CD14-positive monocyte (primary cell): ENCODE measurements around the gene SET. TPM values are rescaled to one million over a fixed set of nuclear protein-coding genes. Genes with fewer than 3 reads are reported as not detected.

Source experiments
- DNase-seq, 3 donors: peaks; one replicate each; pipeline ENCODE4 v3.0.0-alpha.2; 2011 to 2022
- H2AFZ ChIP-seq: 2 replicates; pipeline ENCODE4 v1.6.0; 2012; ENCODE audit warnings: mild to moderate bottlenecking, low read depth, low read length, inconsistent platforms; ENCODE audit not compliant: insufficient read depth, poor library complexity, severe bottlenecking
- H3K27ac ChIP-seq, 2 donors: 1 replicate in 1 of 2; 2 replicates in 1 of 2; pipeline ENCODE4 v1.5.1; 2012 to 2013; ENCODE audit warnings: low read length in 2 of 2, control low read depth in 1 of 2, inconsistent platforms in 1 of 2, low read depth in 1 of 2, mild to moderate bottlenecking in 1 of 2
- H3K27me3 ChIP-seq, 2 donors: one replicate each; pipeline versions ENCODE4 v1.6.0 to v1.6.1; 2011 to 2013; ENCODE audit warnings: low read length in 2 of 2; ENCODE audit not compliant: control insufficient read depth in 2 of 2, insufficient read depth in 2 of 2
- H3K36me3 ChIP-seq, 2 donors: replicated peaks in 1 of 2; 1 replicate in 1 of 2; 2 replicates in 1 of 2; pipeline versions ENCODE4 v1.5.1 to v1.6.1; 2012 to 2013; ENCODE audit warnings: low read length in 2 of 2, control low read depth in 1 of 2, inconsistent platforms in 1 of 2, mild to moderate bottlenecking in 1 of 2; ENCODE audit not compliant: insufficient read depth in 2 of 2, control insufficient read depth in 1 of 2
- H3K4me1 ChIP-seq, 2 donors: 1 replicate in 1 of 2; 2 replicates in 1 of 2; pipeline versions ENCODE4 v1.5.1 to v1.6.1; 2012 to 2013; ENCODE audit warnings: low read length in 2 of 2, control low read depth in 1 of 2, inconsistent platforms in 1 of 2, mild to moderate bottlenecking in 1 of 2, moderate library complexity in 1 of 2; ENCODE audit not compliant: insufficient read depth in 2 of 2, control insufficient read depth in 1 of 2
- H3K4me2 ChIP-seq: replicated peaks from 2 replicates; pipeline ENCODE3; 2012; ENCODE audit warnings: low read length, moderate library complexity, mild to moderate bottlenecking; ENCODE audit not compliant: poor library complexity, severe bottlenecking; ENCODE audit errors: extremely low read depth
- H3K4me3 ChIP-seq, 3 experiments: fragments of 200-600 bp in 1 of 3; sonication (generic) in 1 of 3; replicated peaks in 1 of 3; 1 replicate in 2 of 3; 2 replicates in 1 of 3; pipeline ENCODE4 v1.5.1; 2011 to 2013; ENCODE audit warnings: low read length in 3 of 3, mild to moderate bottlenecking in 3 of 3, control low read depth in 2 of 3, low read depth in 2 of 3, inconsistent platforms in 1 of 3, moderate library complexity in 1 of 3
- H3K79me2 ChIP-seq: 2 replicates; pipeline ENCODE4 v1.6.0; 2012; ENCODE audit warnings: mild to moderate bottlenecking, control low read depth, inconsistent platforms, low read length, moderate library complexity; ENCODE audit not compliant: insufficient read depth
- H3K9ac ChIP-seq: 2 replicates; pipeline ENCODE4 v1.6.0; 2017; ENCODE audit warnings: low read length, mild to moderate bottlenecking; ENCODE audit not compliant: insufficient read depth, poor library complexity, severe bottlenecking
- H3K9me3 ChIP-seq, 2 donors: replicated peaks in 1 of 2; 1 replicate in 1 of 2; 2 replicates in 1 of 2; pipeline versions ENCODE4 v1.5.1 to v1.6.1; 2012 to 2013; ENCODE audit warnings: low read length in 2 of 2, control low read depth in 1 of 2; ENCODE audit not compliant: control insufficient read depth in 1 of 2, insufficient read depth in 1 of 2
- H4K20me1 ChIP-seq: 2 replicates; pipeline ENCODE4 v1.6.0; 2012; ENCODE audit warnings: mild to moderate bottlenecking, low read length, control low read depth, moderate library complexity; ENCODE audit not compliant: insufficient read depth
- H3K27ac Mint-ChIP-seq, 7 donors: one replicate each; pipeline ENCODE4 v1.8.0; 2020; ENCODE audit warnings: mild to moderate bottlenecking in 7 of 7, mixed read lengths in 7 of 7, moderate library complexity in 6 of 7, inconsistent platforms in 2 of 7
- H3K27me3 Mint-ChIP-seq, 3 donors: one replicate each; pipeline ENCODE4 v1.8.0; 2021 to 2022; ENCODE audit warnings: low read depth in 3 of 3, mild to moderate bottlenecking in 3 of 3, mixed read lengths in 3 of 3, moderate library complexity in 3 of 3, inconsistent platforms in 1 of 3
- H3K36me3 Mint-ChIP-seq, 2 donors: one replicate each; pipeline ENCODE4 v1.8.0; 2020; ENCODE audit warnings: mixed read lengths in 2 of 2, inconsistent platforms in 1 of 2, mild to moderate bottlenecking in 1 of 2
- H3K4me1 Mint-ChIP-seq: one replicate; pipeline ENCODE4 v1.8.0; 2020; ENCODE audit warnings: mild to moderate bottlenecking, mixed read lengths
- H3K4me3 Mint-ChIP-seq, 2 donors: one replicate each; pipeline ENCODE4 v1.8.0; 2020; ENCODE audit warnings: mild to moderate bottlenecking in 2 of 2, mixed read lengths in 2 of 2, moderate library complexity in 1 of 2
- H3K9me3 Mint-ChIP-seq, 7 donors: one replicate each; pipeline ENCODE4 v1.8.0; 2020 to 2022; ENCODE audit warnings: mixed read lengths in 7 of 7, mild to moderate bottlenecking in 6 of 7, moderate library complexity in 6 of 7, inconsistent platforms in 2 of 7
- CTCF ChIP-seq: fragments of 200-600 bp; IDR thresholded peaks from one replicate; pipeline ENCODE4 v1.8.0; 2022; ENCODE audit warnings: antibody characterized with exemption, mild to moderate bottlenecking
- WGBS: methylation state at CpG from one replicate; pipeline ENCODE4 v1.1.5; 2013; ENCODE audit warnings: missing lambda C conversion rate; ENCODE audit not compliant: insufficient coverage; 5-methylcytosine and 5-hydroxymethylcytosine counted together
- intact Hi-C, 2 donors: fragments of 100-400 bp; cut with micrococcal nuclease; formaldehyde crosslinking; loops; one replicate each; pipeline versions ENCODE4 v1.15.0 to v1.15.1; 2023
- polyA plus RNA-seq, 3 donors: library from polyadenylated mRNA; depleted of rRNA in 1 of 3; unstranded in 2 of 3; stranded (reverse) in 1 of 3; fragments of 300-500 nt in 2 of 3; fragments of >200 nt in 1 of 3; fragmentation: Illumina TruSeq in 2 of 3; gene quantifications; 1 replicate in 2 of 3; 2 replicates in 1 of 3; pipeline ENCODE4 v1.2.3, GENCODE V29; 2012 to 2021

The SET gene
- polyA plus RNA-seq, 3 donors: 56.2 to 124 (median 114) TPM

GRCh38 chr9:128701227-128701854 is 12.3 kb downstream of the SET start:
- Histone ChIP-seq H3K9me3 (no peaks in the 10 kb centered on the region), H3K4me3 (no peak overlapping the region), H3K36me3 (peaks cover 5 to 10% of the 10 kb centered on the region in 2 donors), H2AFZ (no peak overlapping the region), H3K79me2 (no peaks in the 10 kb centered on the region), H3K4me2 (no peak overlapping the region), H3K4me1 (peaks cover 12 to 15% of the 10 kb centered on the region in 2 donors), H3K27me3 (peaks cover 0 to 10% of the 10 kb centered on the region in 2 donors), H3K9ac (no peak overlapping the region), H3K27ac (no peak overlapping the region), H4K20me1 (peaks cover 6% of the 10 kb centered on the region)
- TF ChIP-seq CTCF: no peak
- Mint-ChIP-seq H3K9me3 (no peaks in the 10 kb centered on the region), H3K27me3 (peaks cover 8 to 13% (median 10%) of the 10 kb centered on the region in 3 donors), H3K27ac (peak overlapping the region in 2 of 7 donors; percentile 41 to 50), H3K4me1 (peaks cover 13% of the 10 kb centered on the region), H3K36me3 (peaks cover 2 to 8% of the 10 kb centered on the region in 2 donors), H3K4me3 (peak overlapping the region; percentile 9 to 21)
- peak in 1 of 3 donors; percentile 62 for DNase-seq
- WGBS: 93% methylated on average over 7 of the region's 10 CpGs
- intact Hi-C loops: no loop called here

DNA sequence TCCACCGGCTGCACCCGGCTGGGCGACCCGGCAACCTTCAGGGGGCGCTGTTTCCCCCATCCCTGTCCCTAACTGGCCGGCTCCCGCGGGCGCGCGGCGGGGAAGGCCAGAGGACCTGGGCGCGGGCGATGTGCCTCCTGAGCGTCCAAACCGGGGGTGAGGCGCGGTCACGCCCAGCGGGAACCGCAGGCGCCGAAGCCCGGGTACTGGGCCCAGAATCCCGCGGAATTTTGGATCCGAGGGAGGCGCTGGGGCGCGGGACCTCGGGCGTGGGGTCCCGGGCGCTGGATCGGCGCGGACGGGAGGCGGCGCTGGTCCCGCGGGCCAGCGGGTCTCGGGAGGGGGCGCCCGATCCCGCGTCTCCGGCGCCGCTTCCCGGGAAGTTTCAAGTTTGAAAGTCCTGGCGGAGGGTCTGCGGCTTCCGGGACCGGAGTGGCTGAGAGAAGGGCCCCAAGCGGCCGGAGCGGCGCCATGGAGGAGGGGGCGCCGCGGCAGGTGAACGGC is 13.5 kb downstream of the SET start, which contains the start of gene PKN3:
PKN3 (plus strand) TSS at position 59 of the 504 bp plus-strand sequence; CDS start at position 472, 413 bp downstream.
- Mint-ChIP-seq H3K9me3 (no peaks in the 10 kb centered on the region), H3K4me1 (peaks cover 13% of the 10 kb centered on the region), H3K4me3 (peak within 1 kb of the TSS; percentile 80 to 91), H3K36me3 (no peaks in the 10 kb centered on the region), H3K27ac (peak within 1 kb of the TSS in 4 of 7 donors; percentile 30 to 76 (median 46)), H3K27me3 (peaks cover 8 to 13% (median 12%) of the 10 kb centered on the region in 3 donors)
- peak; percentile 92 for TF ChIP-seq CTCF
- Histone ChIP-seq H3K27ac (no peak within 1 kb of the TSS), H3K27me3 (peaks cover 0 to 10% of the 10 kb centered on the region in 2 donors), H3K36me3 (no peaks in the 10 kb centered on the region), H3K4me1 (peaks cover 12 to 15% of the 10 kb centered on the region in 2 donors), H3K9ac (peak within 1 kb of the TSS; percentile 72), H2AFZ (peak within 1 kb of the TSS; percentile 97), H4K20me1 (peaks cover under 1% of the 10 kb centered on the region), H3K79me2 (no peaks in the 10 kb centered on the region), H3K4me2 (peak within 1 kb of the TSS; percentile 99), H3K4me3 (peak within 1 kb of the TSS; percentile 36 to 81 (median 55)), H3K9me3 (no peaks in the 10 kb centered on the region)
- DNase-seq: peak; percentile 69 to 78 (median 71)
- WGBS: 0% methylated on average over 61 of the region's 65 CpGs
- intact Hi-C loops: no loop called here
